GM19395 (cell line): Measurements from ENCODE around the gene SMIM41.
"Not testable (repeated sequence)": the region's sequence is repeated elsewhere in the genome, so short reads cannot be mapped to it uniquely, and the experiment has no call there.

ENCODE experiments used
- ATAC-seq: cut with Tn5 transposase; IDR thresholded peaks from one replicate; pipeline ENCODE4 v1.9.1; 2021; ENCODE audit warnings: mild to moderate bottlenecking, moderate library complexity; ENCODE audit not compliant: unreplicated experiment

Gene SMIM41

DNA sequence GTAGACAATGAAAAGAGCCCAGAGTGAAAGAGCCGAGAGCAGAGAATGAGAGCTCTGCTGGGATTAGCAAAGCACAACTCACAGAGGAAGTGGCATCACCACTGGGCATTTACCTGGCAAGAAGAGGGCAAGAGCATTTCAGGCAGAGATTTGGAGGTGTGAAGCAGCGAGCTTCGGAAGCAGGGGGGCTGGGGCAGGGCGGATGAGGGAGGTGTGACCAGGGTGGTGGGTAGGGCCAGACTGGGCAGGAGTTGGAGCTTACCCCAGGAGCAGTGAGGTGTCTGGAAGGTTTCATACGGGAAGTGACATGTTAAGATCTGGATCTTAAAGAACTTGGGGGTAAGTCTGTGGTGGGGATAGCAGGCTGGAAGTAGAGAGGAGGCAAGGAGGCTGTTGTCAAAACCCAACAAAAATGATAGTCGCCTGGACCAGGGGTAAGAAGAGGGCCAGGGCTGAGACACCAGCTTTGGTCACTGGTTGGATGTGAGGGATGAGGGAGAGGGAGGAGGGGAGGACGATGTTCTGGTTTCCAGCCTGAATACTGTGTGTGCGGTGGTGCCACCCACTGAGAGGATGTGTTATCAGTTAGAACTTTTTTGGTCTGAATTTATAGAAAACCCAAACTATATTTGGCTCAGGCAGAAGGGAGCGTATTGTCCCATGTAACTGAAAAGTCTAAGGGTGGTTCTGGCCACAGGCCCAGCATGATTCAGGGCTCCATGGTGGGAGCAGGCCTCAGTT is 5.2 kb downstream of the SMIM41 start:
- ATAC-seq = no peak

DNA sequence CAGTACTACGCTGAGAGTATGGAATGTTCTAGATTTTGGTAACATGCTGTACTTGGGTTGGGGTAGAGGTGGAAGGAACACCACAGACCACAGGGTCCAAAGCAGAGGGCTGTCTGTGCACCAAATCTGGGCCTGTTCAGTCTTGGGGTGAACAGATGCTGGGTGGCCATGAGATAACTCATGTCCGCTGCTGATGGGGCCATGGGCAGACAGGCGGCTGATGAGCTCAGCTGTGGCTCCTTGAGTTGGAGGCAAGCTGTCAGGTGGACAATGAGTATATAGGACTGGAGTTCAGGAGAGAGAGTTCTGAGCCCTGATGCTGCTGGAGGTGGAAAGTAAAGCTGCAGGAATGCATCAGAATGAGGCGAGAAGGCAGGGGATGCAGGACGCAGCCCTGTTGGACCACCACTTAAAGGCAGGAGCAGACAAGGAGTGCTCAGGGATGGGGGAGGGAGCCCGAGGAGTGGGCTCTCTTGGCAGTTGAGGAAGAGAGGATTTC is 6.2 kb downstream of the SMIM41 start:
- ATAC-seq = no peak

GRCh38 chr12:52086366-52086765 is 6.9 kb downstream of the SMIM41 start:
- ATAC-seq = no peak

GRCh38 chr12:52086944-52087835 is 7.7 kb downstream of the SMIM41 start:
- no peak for ATAC-seq

DNA sequence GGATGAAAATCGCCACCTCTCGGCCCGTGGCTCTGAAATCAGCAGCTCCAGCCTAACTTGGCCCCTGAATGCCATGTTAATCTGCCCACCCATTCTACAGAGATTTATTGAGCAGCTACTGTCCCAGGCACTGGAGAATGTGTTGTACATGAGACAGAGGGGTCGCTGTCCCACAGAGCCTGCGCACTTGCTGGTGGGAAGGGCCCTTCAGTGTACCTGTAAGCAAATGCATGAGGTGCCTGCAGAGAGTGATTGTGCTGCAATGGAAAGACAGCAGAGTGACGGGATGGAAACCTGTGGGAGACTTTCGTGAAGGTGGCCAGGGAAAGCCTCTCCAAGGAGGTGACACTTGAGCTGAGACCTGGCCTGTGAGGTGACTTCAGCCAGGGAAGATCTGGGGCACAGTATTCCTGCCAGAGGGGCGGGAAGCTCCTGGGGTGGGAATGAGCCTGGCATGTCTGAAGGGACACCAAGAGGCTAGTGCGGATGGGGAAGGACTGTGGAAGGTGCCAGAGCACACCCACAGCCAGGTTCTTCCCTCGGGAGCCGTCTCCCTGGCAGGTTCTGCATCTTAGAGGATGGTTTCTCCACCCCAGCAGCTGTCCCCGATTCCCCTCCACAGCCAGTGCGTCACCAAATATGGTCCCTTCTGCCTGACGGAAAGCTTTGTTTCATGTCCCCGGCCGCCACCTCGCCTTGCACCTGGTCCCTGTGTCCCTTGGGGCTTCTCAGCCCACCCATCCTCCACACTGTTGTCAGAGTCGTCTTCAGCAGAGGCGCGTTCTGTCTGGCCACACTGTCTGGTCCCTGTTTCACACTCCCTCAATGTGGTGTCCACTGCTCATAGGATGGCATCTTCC is 8.7 kb downstream of the SMIM41 start:
- ATAC-seq = peak; percentile 76

DNA sequence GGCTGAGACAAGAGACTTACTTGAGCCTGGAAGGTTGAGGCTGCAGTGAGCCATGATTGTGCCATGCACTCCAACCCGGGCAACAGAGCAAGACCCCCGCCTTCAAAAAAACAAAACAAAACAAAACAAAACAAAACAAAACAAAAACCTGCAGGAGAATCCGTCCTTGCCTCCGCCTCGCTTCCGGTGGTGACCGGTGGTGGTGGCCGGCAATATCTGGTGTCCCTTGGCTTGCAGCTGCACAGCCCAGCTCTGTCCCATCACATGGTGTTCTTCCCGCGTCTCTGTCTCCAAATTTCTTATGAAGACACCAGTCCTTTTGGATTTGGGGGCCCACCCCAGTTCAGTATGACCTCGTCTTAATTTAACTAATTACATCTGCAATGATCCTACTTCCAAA is 10.0 kb downstream of the SMIM41 start:
- ATAC-seq = no peak

DNA sequence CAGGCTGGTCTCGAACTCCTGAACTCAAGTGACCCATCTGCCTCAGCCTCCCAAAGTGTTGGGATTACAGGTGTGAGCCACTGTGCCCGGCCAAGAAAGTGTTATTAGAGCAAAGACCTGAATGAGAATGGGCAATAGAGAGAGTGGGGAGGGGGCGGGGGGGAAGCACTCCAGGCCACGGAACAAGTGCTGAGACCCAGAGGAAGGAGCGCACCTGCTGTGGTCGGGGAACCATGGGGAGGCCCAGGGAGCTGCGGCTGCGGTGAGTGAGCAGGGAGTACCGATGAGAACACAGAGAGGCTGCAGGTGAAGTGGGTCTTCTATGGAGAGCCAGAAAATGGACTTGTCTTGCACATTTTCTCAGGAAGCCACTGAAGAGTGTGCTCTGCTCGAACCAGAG is 10.8 kb downstream of the SMIM41 start:
- ATAC-seq = no peak

GRCh38 chr12:52091061-52091460 is 11.6 kb downstream of the SMIM41 start:
- ATAC-seq = no peak

- no peak for ATAC-seq
Measured at GRCh38 chr12:52091869-52092268, 12.4 kb downstream of the SMIM41 start.

- no peak for ATAC-seq
Measured at GRCh38 chr12:52093346-52093745, 13.8 kb downstream of the SMIM41 start.

- no peak for ATAC-seq
Measured at GRCh38 chr12:52096332-52097044, 17.0 kb downstream of the SMIM41 start.

GRCh38 chr12:52097045-52097666 is 17.7 kb downstream of the SMIM41 start:
- no peak for ATAC-seq

DNA sequence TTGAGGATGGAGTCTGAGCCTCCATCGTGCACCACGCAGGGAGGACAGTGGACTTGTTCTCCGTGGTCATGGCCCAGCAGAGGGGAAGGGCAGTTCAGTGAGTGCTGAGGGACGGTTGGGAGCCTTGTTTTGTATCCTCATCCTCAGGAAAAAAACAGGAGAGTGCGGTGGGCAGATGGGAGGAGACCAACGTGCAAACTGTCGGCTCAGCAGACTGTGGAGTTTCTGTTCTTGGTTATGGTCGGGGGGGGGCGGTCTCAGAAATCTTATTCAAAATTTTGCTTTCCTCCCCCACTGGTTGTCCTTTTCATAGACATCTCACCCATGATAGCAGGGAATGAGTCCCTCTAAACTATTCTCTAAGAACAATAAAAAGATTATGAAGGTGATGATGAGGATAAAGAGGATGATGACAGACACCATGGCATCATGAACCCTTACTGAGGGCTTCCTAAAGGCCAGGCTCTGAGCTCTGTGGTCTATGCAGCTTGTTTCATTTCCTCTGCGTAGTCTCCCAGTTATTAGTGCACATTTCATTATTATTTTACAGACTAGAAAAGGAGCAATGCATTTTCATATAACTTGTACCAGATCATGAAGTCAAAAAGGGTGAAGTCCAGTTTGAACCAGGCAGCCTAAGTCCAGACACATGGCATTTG is 25.1 kb downstream of the SMIM41 start:
- ATAC-seq = not testable (repeated sequence)

DNA sequence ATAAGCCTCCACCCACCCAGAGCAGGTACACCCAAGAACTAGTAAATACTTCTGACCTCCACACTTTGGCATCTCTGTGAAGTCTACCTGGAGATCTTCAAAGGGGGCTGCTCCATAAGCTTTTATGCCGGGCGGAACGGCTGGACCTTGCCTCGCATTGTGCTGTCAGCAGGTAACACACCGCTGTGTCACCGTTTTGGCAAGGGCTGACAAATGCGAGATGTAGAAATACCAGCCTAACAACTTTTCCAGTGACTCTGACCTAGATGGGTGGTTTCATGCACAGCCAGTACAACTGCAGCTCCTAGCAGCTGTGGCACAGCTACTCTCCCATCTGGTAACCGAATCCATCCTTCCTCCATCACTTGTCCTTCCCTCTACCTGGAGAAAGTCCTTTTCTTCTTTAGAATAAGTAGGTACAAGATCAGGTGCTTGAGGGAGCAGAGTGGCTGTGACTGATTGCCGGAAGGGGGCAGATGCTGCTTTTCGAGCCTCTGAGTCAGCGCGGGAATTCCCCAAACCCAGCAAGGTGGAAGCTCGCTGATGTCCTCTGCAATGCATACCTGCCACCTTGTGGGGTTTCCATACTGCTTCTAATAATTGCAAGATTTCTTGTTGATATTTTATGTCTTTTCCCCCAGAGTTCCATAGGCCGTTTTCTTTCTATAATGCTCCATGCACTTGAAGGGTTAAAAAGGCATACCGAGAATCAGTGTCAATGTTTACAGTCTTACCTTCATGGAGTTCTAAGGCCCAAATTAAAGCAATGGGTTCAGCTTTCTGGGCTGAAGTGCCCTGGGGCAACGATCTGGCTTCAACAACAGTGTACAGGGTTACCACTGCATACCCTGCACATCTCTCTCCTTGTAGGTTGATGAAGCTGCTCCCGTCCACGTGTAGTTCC is 37.0 kb downstream of the SMIM41 start:
- not testable (repeated sequence) for ATAC-seq

- peak; percentile 48 for ATAC-seq
Measured at GRCh38 chr12:52117806-52118475, 38.4 kb downstream of the SMIM41 start.

- ATAC-seq = no peak
Measured at GRCh38 chr12:52119398-52120254, 40.1 kb downstream of the SMIM41 start.
